ENCODE measurements around the gene RNU4-1. TPM values are rescaled to one million over a fixed set of nuclear protein-coding genes. Genes with fewer than 3 reads are reported as not detected.
"Not testable (repeated sequence)": the region's sequence is repeated elsewhere in the genome, so short reads cannot be mapped to it uniquely, and the experiment has no call there.

Gene RNU4-1
- total RNA-seq, 1 donor from 2014 or later, result under 0.01 TPM

DNA sequence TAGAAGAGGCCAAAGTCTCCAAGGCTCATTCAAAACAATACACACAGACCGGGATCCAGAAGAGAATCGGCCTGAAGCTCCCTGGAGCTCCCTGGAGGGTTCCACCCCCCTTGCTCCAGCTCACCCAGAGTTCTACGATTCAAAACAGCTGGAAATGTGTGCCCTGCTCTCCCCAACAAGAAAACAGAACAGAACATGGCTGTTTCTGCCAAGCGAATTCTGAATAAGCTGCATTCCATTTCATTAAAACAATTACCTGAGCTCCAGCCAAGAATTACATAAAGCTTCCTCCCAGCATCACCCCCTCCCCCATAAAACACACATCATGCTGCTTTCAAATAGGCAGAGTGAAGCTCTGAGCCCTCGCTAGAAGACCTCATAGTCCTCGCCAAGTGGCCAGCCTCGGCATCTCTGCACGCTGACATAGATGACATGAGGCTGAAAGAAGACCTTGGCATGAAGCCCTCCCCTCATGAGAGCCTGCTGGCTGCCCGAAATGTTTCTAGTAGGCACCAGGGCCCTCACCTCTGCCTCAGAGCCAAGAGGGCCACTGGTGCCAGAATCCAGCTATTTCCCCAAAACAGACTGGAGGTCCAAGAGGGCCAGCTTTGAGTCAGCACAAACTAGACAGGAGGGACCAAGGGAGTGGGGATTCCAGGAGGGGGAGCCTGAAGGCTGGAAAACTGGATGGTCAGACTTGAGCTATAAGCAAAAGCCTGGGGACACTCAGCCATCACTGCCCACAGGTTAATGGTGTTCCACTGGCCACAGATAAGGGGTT lies 35.8 kb downstream of the RNU4-1 start:
- peak; percentile 98 for DNase-seq

- peak; percentile 91 for DNase-seq
Measured at GRCh38 chr12:120254809-120255208, 38.2 kb downstream of the RNU4-1 start.

GRCh38 chr12:120253313-120253712 lies 39.7 kb downstream of the RNU4-1 start:
- not testable (repeated sequence) for DNase-seq

DNA sequence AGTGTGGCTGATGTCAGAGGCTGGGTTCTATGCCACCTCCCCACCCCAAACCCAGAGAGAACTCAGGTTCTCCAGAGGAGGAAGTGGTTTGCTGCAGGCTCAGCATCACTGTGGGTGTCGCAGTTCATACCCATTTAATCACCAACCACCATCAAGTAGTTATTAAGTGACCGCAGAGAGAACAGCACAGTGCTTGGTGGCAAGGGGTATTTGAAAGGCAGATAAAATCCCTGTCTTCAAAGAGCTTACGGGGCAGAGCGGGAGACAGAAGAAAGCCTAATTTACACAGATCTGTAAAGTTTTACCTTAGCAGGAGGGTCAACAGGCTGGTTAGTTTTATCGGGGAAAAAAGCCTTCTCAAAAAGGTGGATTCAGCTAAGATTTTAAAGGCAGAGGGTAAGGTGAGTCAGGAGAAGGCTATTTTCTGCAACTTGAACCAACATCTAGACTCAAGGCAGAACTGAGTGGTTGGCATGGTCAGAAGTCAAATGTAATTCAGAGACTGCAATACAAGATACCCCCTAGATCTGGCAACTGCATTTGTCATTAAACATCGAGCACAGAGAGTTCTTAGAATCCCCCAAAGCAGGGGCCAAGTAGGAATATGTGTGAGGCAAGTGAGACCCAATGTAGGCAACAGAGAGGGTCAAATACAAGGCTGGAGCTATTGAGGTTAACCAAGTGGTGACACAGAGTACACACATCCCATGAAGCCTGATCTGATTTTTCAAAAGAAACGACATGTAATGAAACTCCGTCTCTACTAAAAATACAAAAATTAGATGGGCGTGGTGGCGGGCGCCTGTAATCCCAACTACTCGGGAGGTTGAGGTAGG lies 40.7 kb downstream of the RNU4-1 start:
- no peak for DNase-seq

DNA sequence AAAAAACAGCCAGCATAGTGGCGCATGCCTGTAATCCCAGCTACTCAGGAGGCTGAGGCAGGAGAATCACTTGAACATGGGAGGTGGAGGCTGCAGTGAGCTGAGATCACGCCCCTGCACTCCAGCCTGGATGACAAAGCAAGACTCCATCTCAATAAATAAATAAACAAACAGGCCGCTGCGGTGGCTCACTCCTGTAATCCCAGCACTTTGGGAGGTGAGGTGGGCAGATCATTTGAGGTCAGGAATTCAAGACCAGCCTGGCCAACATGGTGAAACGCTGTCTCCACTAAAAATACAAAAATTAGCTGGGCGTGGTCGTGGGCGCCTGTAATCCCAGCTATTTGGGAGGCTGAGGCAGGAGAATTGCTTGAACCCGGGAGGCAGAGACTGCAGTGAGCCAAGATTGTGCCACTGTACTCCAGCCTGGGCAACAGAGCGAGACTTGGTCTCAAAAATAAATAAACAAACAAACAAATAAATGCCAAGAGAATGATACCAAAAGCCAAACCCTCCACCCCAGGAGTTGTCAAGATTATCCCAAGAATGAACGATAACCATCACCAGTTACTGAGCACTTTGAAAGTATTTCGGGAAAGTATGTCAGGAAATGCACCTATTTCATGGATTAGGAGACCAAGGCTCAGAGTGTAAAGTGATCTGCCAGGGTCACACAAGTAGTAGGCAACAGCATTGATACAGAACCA lies 41.5 kb downstream of the RNU4-1 start:
- not testable (repeated sequence) for DNase-seq

DNA sequence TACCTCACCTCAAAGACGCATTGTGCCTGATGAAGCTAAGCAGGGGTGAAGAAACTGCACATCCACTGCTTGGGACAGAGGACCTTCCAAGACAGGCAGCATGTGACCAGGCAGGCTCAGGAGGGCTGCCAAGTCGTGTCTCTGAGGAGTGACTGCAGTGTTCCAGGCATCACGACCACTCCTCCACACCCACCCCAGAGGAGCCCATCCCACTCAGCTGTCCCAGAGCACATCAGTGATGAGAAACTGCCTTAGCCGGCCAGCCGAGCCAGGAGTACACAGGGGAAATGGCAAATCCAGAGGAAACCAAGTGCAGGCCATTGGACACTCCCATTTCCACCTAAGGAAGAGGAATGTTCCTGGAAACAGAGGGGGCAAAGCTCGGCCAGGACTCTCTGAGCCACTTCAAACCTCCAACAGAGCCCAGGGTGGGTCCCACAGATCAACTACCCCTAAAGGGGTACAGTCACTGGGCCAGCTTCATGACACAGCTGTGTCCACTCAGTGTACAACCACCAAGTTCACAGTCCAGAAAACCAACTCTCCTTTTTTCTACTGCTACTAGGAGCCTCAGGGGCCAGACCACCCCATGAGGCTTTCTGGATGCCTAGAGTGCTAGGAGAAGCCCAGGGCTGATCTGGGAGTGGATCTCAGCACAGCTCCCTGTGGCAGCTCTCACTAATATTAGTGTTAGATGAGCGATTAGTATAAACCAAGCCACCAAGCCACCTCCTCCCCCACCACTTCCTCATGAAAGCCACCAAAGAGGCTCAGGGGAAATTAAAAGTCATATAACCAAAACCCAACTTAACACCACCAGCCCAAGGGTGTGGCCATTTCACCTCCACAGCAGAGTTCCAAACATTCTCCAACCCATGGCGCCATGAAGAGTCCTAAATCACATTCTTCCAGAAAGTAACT lies 42.9 kb downstream of the RNU4-1 start:
- DNase-seq, result peak; percentile 62

GRCh38 chr12:120249266-120249874 lies 43.7 kb downstream of the RNU4-1 start:
- DNase-seq, result peak; percentile 41

GRCh38 chr12:120247621-120248030 lies 45.4 kb downstream of the RNU4-1 start:
- DNase-seq, result peak; percentile 70

- no peak for DNase-seq
Measured at GRCh38 chr12:120247183-120247582, 45.9 kb downstream of the RNU4-1 start.

- peak; percentile 9 for DNase-seq
Measured at GRCh38 chr12:120246705-120247104, 46.3 kb downstream of the RNU4-1 start.

Other genes with a start within 250 kb of the RNU4-1 start
- 42.0 and 51.6 TPM in 2 replicates for gene RAB35, start 176.5 kb downstream of the RNU4-1 start, total RNA-seq
- 162 and 166 TPM in 2 replicates for gene GCN1, start 98.5 kb downstream of the RNU4-1 start, total RNA-seq
- gene RPLP0, start 92.1 kb downstream of the RNU4-1 start, total RNA-seq, result 2,752 and 4,252 TPM in 2 replicates
- gene PXN, start 27.5 kb downstream of the RNU4-1 start, total RNA-seq, result 69.8 and 141 TPM in 2 replicates
- gene RNU4-2, start 1.3 kb downstream of the RNU4-1 start, total RNA-seq, result under 0.01 TPM in 2 replicates
- gene SIRT4, start 9.1 kb upstream of the RNU4-1 start, total RNA-seq, result 1.5 and 3.4 TPM in 2 replicates
- gene PLA2G1B, start 34.5 kb upstream of the RNU4-1 start, total RNA-seq, result not detected in 2 replicates
- gene MSI1, start 75.9 kb upstream of the RNU4-1 start, total RNA-seq, result not detected in 2 replicates
- gene COX6A1, start 144.9 kb upstream of the RNU4-1 start, total RNA-seq, result 363 and 658 TPM in 2 replicates
- 35.6 and 40.0 TPM in 2 replicates for gene TRIAP1, start 153.1 kb upstream of the RNU4-1 start, total RNA-seq
- 26.2 and 26.9 TPM in 2 replicates for gene GATC, start 153.2 kb upstream of the RNU4-1 start, total RNA-seq
- gene SRSF9, start 176.5 kb upstream of the RNU4-1 start, total RNA-seq, result 205 and 208 TPM in 2 replicates
- 265 and 287 TPM in 2 replicates for gene DYNLL1, start 202.9 kb upstream of the RNU4-1 start, total RNA-seq
- gene COQ5, start 235.9 kb upstream of the RNU4-1 start, total RNA-seq, result 30.3 and 34.9 TPM in 2 replicates
- gene RNF10, start 241.1 kb upstream of the RNU4-1 start, total RNA-seq, result 118 and 308 TPM in 2 replicates